Stomach (tissue), 9 donors: ENCODE results near the gene SENP7. TPM values are rescaled to one million over a fixed set of nuclear protein-coding genes. Genes with fewer than 3 reads are reported as not detected.
A peak's percentile ranks its signal among the peaks of the same experiment; 100 is the strongest.

Experiments
- DNase-seq, 2 donors: peaks; one replicate each; pipeline versions ENCODE4 v3.0.0 to v3.0.0-alpha.2; 2013 to 2019
- H3K27ac ChIP-seq, 5 donors: fragments of 200-600 bp in 4 of 5; sonication (generic) in 4 of 5; one replicate each; pipeline ENCODE4 v1.5.1; 2013 to 2019; ENCODE audit warnings: mild to moderate bottlenecking in 1 of 5, moderate library complexity in 1 of 5
- H3K27me3 ChIP-seq, 3 donors: fragments of 200-600 bp; sonication (generic); one replicate each; pipeline ENCODE4 v1.5.1; 2017 to 2019; ENCODE audit warnings: mixed run types in 1 of 3
- H3K36me3 ChIP-seq, 4 donors: fragments of 200-600 bp; sonication (generic); 1 replicate in 3 of 4; 2 replicates in 1 of 4; pipeline ENCODE4 v1.5.1; 2016 to 2019
- H3K4me1 ChIP-seq, 4 donors: fragments of 200-600 bp; sonication (generic); one replicate each; pipeline ENCODE4 v1.5.1; 2016 to 2019
- H3K4me3 ChIP-seq, 4 donors: fragments of 200-600 bp; sonication (generic) in 3 of 4; one replicate each; pipeline ENCODE4 v1.5.1; 2016 to 2019; ENCODE audit warnings: mild to moderate bottlenecking in 1 of 4
- H3K9me3 ChIP-seq, 4 donors: fragments of 200-600 bp; sonication (generic); one replicate each; pipeline ENCODE4 v1.5.1; 2016 to 2019
- EP300 ChIP-seq: sonication (generic); formaldehyde crosslinking; IDR thresholded peaks from one replicate; pipeline ENCODE4 v1.6.1; 2017; ENCODE audit warnings: antibody characterized with exemption
- POLR2A ChIP-seq, 4 donors: fragments of 450-650 bp; IDR thresholded peaks; one replicate each; pipeline ENCODE4 v1.6.1; 2016; ENCODE audit warnings: antibody characterized with exemption in 4 of 4, control low read depth in 2 of 4, mild to moderate bottlenecking in 1 of 4, moderate library complexity in 1 of 4
- POLR2AphosphoS5 ChIP-seq, 3 donors: sonication (generic); formaldehyde crosslinking; IDR thresholded peaks; one replicate each; pipeline ENCODE4 v1.6.1; 2016; ENCODE audit warnings: antibody characterized with exemption in 3 of 3
- WGBS, 5 donors: extraction: QIAGEN DNeasy Blood & Tissue Kit in 3 of 5; methylation state at CpG; one replicate each; pipeline versions ENCODE4 v1.1.5 to v1.1.7; 2013 to 2018; 5-methylcytosine and 5-hydroxymethylcytosine counted together
- intact Hi-C: fragments of 100-400 bp; cut with DNase I; formaldehyde crosslinking; loops from one replicate; pipeline ENCODE4 v1.15.1; 2023; ENCODE audit warnings: low total_unique reads
- polyA plus RNA-seq, 3 donors: library from polyadenylated mRNA; stranded (reverse); fragments of 200-250 nt; gene quantifications; one replicate each; pipeline ENCODE4 v1.2.3, GENCODE V29; 2013
- total RNA-seq, 5 donors: library from RNA; depleted of rRNA; stranded (reverse); fragments of >200 nt; gene quantifications; one replicate each; pipeline versions ENCODE4 v1.1.0 to v1.2.3, GENCODE V29; 2014 to 2016
- TF ChIP-seq, protein P1 (sequence below), 7 experiments: fragments of 450-650 bp in 4 of 7; fragments of 200-600 bp in 3 of 7; sonication (generic) in 3 of 7; IDR thresholded peaks; one replicate each; pipeline ENCODE4 v1.5.1; 2016 to 2019; ENCODE audit warnings: antibody characterized with exemption in 7 of 7, control low read depth in 2 of 7, mild to moderate bottlenecking in 1 of 7
- donor health status: healthy with polysubstance abuse.
- donor health status: Bipolar disorder and iron deficiency.
- donor health status: healthy.

The SENP7 gene
- total and polyA plus RNA-seq, 8 donors, result 1.4 to 93.1 (median 14.6) TPM

DNA sequence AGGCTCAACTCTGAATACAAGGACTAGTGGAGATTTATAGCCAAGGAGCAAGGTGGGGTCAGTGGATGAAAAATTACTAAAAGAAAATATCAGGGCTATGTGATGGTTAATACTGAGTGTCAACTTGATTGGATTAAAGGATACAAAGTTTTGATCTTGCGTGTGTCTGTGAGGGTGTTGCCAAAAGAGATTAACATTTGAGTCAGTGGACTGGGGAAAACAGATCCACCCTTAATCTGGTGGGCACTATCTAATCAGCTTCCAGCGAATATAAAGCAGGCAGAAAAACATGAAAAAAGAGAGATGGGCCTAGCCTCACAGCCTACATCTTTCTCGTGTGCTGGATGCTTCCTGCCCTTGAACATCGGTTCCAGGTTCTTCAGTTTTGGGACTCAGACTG lies 14.4 kb upstream of the SENP7 start:
- peaks cover 0 to 6% (median 0%) of the 10 kb centered on the region in 4 donors for H3K9me3 ChIP-seq
- no peak overlapping the region for H3K27ac ChIP-seq
- H3K4me1 ChIP-seq, result no peaks in the 10 kb centered on the region
- H3K4me3 ChIP-seq, result no peak overlapping the region
- no peaks in the 10 kb centered on the region for H3K27me3 ChIP-seq
- no peak for DNase-seq
- WGBS, 5 donors, result 74 to 81% (median 77%) methylated on average over 4 of the region's 4 CpGs
- no peaks in the 10 kb centered on the region for H3K36me3 ChIP-seq
- TF ChIP-seq POLR2AphosphoS5 (IDR thresholded peaks at IDR 0.05), result no peak
- TF ChIP-seq, protein P1, sequence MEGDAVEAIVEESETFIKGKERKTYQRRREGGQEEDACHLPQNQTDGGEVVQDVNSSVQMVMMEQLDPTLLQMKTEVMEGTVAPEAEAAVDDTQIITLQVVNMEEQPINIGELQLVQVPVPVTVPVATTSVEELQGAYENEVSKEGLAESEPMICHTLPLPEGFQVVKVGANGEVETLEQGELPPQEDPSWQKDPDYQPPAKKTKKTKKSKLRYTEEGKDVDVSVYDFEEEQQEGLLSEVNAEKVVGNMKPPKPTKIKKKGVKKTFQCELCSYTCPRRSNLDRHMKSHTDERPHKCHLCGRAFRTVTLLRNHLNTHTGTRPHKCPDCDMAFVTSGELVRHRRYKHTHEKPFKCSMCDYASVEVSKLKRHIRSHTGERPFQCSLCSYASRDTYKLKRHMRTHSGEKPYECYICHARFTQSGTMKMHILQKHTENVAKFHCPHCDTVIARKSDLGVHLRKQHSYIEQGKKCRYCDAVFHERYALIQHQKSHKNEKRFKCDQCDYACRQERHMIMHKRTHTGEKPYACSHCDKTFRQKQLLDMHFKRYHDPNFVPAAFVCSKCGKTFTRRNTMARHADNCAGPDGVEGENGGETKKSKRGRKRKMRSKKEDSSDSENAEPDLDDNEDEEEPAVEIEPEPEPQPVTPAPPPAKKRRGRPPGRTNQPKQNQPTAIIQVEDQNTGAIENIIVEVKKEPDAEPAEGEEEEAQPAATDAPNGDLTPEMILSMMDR (IDR thresholded peaks at IDR 0.05), result no peak
- no peak for TF ChIP-seq POLR2A (IDR thresholded peaks at IDR 0.05)
- no peak for TF ChIP-seq EP300
- intact Hi-C loops, result no loop called here

DNA sequence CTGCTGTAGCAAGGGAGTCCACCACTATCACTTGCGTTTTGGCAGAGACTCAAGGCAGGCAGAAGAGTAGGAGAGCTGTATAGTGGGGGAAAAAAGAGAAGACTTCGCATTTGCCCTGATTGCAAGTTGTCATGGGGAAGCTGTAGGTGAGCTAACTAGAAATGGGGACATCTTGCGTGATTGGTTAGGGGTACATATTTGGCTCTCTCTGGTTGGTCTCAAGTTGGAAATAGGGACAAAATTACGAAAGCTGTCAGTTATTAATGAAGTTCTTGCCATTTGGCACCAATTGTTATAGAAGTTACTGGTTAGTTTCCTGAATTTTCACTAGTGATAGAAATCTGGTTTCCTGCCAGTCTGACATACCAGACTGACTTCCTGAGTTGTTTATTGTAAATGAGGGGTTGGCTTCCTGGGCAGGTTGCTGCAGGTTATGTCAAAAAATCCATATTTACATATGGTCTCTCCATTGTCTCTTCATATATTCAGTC lies 8.2 kb upstream of the SENP7 start:
- H3K4me1 ChIP-seq, result no peaks in the 10 kb centered on the region
- no peak overlapping the region for H3K4me3 ChIP-seq
- intact Hi-C loops, result no loop called here
- H3K27ac ChIP-seq, result no peak overlapping the region
- H3K27me3 ChIP-seq, result peaks cover 0 to 22% (median 4%) of the 10 kb centered on the region in 3 donors
- WGBS, 5 donors, result 64 to 79% (median 70%) methylated on average over 4 of the region's 4 CpGs
- TF ChIP-seq POLR2A (IDR thresholded peaks at IDR 0.05) (no peak), EP300 (no peak), POLR2AphosphoS5 (IDR thresholded peaks at IDR 0.05) (no peak)
- TF ChIP-seq, protein P1 (IDR thresholded peaks at IDR 0.05), result no peak
- H3K9me3 ChIP-seq, result no peaks in the 10 kb centered on the region
- H3K36me3 ChIP-seq, result no peaks in the 10 kb centered on the region
- DNase-seq, result peak in 1 of 2 donors; percentile 31

DNA sequence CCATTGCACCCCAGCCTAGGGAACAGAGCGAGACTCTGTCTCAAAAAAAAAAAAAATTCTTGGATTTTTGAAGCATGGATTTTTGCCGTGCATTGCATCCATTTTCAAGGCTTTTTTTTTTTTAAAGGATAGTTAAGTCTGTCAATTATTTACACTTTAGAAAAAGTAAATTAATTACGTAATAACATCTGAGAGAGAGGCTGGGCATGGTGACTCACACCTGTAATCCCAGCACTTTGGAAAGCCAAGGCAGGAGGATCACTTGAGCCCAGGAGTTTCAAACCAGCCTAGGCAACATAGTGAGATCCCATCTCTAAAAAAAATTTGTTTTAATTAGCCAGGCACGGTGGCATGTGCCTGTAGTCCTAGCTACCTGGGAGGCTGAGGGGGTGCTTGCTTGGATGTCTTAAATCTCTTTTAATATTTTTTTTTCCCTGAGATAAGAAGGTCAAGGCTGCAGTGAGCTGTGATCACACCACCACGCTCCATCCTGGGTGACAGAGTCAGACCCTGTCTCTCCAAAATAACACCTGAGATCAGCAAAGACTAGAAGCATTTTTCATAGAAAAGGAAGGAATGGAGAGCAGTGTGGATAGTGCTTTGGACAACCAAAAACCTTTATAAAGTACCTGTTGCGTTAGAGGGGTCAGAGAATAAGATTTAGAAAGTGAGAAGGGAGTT lies 6.8 kb upstream of the SENP7 start:
- H3K9me3 ChIP-seq, result no peaks in the 10 kb centered on the region
- no peaks in the 10 kb centered on the region for H3K4me1 ChIP-seq
- peaks cover 0 to 22% (median 4%) of the 10 kb centered on the region in 3 donors for H3K27me3 ChIP-seq
- 63 to 77% (median 64%) methylated on average over 6 of the region's 6 CpGs for WGBS, 5 donors
- no peaks in the 10 kb centered on the region for H3K36me3 ChIP-seq
- intact Hi-C loops, result no loop called here
- no peak for DNase-seq
- no peak overlapping the region for H3K4me3 ChIP-seq
- TF ChIP-seq POLR2AphosphoS5 (IDR thresholded peaks at IDR 0.05) (no peak), EP300 (no peak), POLR2A (IDR thresholded peaks at IDR 0.05) (no peak)
- TF ChIP-seq, protein P1 (IDR thresholded peaks at IDR 0.05), result no peak
- no peak overlapping the region for H3K27ac ChIP-seq

DNA sequence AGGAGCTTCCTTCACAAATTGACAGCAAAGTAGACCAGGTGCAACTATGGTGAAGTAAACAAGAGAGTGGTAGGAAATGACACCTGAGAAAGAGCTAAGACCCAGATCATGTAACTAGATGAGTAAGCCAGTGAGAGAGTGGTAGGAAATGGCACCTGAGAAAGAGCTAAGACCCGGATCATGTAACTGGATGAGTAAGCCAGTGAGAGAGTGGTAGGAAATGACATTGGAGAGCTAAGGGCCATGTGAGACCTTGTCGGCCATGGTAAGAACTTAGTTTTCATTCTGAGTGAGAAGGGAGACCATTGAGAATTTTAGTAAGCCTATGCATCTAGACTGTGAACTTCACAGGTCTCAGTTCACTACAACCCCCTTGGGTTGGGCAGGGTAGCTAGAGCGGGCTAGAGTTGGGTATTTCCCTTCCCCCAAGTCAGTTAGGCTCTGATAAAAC lies 5.4 kb upstream of the SENP7 start:
- no peak overlapping the region for H3K4me3 ChIP-seq
- H3K27me3 ChIP-seq, result peaks cover 0 to 22% (median 4%) of the 10 kb centered on the region in 3 donors
- intact Hi-C loops, result no loop called here
- H3K9me3 ChIP-seq, result no peaks in the 10 kb centered on the region
- WGBS, 5 donors, result 59 to 74% (median 62%) methylated on average over 3 of the region's 3 CpGs
- H3K27ac ChIP-seq, result peak overlapping the region in 1 of 5 donors; percentile 23
- peaks cover 0 to 7% (median 3%) of the 10 kb centered on the region in 4 donors for H3K4me1 ChIP-seq
- TF ChIP-seq POLR2A (IDR thresholded peaks at IDR 0.05) (no peak), POLR2AphosphoS5 (IDR thresholded peaks at IDR 0.05) (no peak), EP300 (no peak)
- TF ChIP-seq, protein P1 (IDR thresholded peaks at IDR 0.05), result no peak
- H3K36me3 ChIP-seq, result no peaks in the 10 kb centered on the region
- DNase-seq, result peak in 1 of 2 donors; percentile 52
